H9 (cell line): Measurements from ENCODE around the gene SLC25A25. TPM values are rescaled to one million over a fixed set of nuclear protein-coding genes. Genes with fewer than 3 reads are reported as not detected.

ENCODE experiments used
- DNase-seq: peaks from one replicate; pipeline ENCODE4 v3.0.0-alpha.2; 2017
- H2AFZ ChIP-seq: one replicate; pipeline ENCODE4 v1.6.1; 2013; ENCODE audit warnings: mild to moderate bottlenecking, low read length, control low read depth, moderate library complexity
- H2AK5ac ChIP-seq: 2 replicates; pipeline ENCODE4 v1.6.1; 2013; ENCODE audit warnings: low read length, control low read depth, mixed read lengths; ENCODE audit not compliant: insufficient read length
- H2BK120ac ChIP-seq: one replicate; pipeline ENCODE4 v1.6.1; 2013; ENCODE audit warnings: low read depth, mild to moderate bottlenecking, low read length, control low read depth, inconsistent platforms; ENCODE audit not compliant: poor library complexity, severe bottlenecking
- H2BK12ac ChIP-seq: 2 replicates; pipeline ENCODE4 v1.6.1; 2013; ENCODE audit warnings: low read length, control low read depth, mixed read lengths, low read depth; ENCODE audit not compliant: insufficient read length
- H2BK15ac ChIP-seq: 2 replicates; pipeline ENCODE4 v1.6.1; 2013; ENCODE audit warnings: low read depth, low read length, control low read depth
- H2BK20ac ChIP-seq: one replicate; pipeline ENCODE4 v1.6.1; 2013; ENCODE audit warnings: low read depth, mild to moderate bottlenecking, low read length, control low read depth, inconsistent platforms; ENCODE audit not compliant: poor library complexity, severe bottlenecking
- H2BK5ac ChIP-seq: 2 replicates; pipeline ENCODE4 v1.6.1; 2013; ENCODE audit warnings: low read length, control low read depth, mixed read lengths; ENCODE audit not compliant: insufficient read length
- H3K14ac ChIP-seq: 2 replicates; pipeline ENCODE4 v1.6.1; 2013; ENCODE audit warnings: low read length, control low read depth; ENCODE audit not compliant: insufficient read depth
- H3K18ac ChIP-seq: 2 replicates; pipeline ENCODE4 v1.6.1; 2013; ENCODE audit warnings: low read depth, mild to moderate bottlenecking, mixed read lengths, low read length, control low read depth; ENCODE audit not compliant: insufficient read length
- H3K23ac ChIP-seq: 2 replicates; pipeline ENCODE4 v1.6.1; 2013; ENCODE audit warnings: low read length, control low read depth, mixed read lengths, low read depth; ENCODE audit not compliant: insufficient read length
- H3K23me2 ChIP-seq: 2 replicates; pipeline ENCODE4 v1.6.1; 2013; ENCODE audit warnings: low read depth, mild to moderate bottlenecking, mixed read lengths, low read length, control low read depth; ENCODE audit not compliant: insufficient read length, poor library complexity, severe bottlenecking
- H3K27ac ChIP-seq: 2 replicates; pipeline ENCODE4 v1.5.1; 2013; ENCODE audit warnings: low read length, control low read depth, mixed read lengths, low read depth; ENCODE audit not compliant: insufficient read length
- H3K27me3 ChIP-seq: 2 replicates; pipeline ENCODE4 v1.6.1; 2013; ENCODE audit warnings: low read length, control low read depth, inconsistent platforms; ENCODE audit not compliant: insufficient read depth
- H3K4ac ChIP-seq: 2 replicates; pipeline ENCODE4 v1.6.1; 2013; ENCODE audit warnings: low read depth, mild to moderate bottlenecking, control low read depth, inconsistent platforms, low read length, moderate library complexity
- H3K4me1 ChIP-seq: 2 replicates; pipeline ENCODE4 v1.6.1; 2013; ENCODE audit warnings: low read length, control low read depth, inconsistent platforms; ENCODE audit not compliant: insufficient read depth
- H3K4me2 ChIP-seq: 2 replicates; pipeline ENCODE4 v1.6.1; 2013; ENCODE audit warnings: low read length, control low read depth, mixed read lengths; ENCODE audit not compliant: insufficient read length, insufficient read depth
- H3K56ac ChIP-seq: 2 replicates; pipeline ENCODE4 v1.6.1; 2013; ENCODE audit warnings: low read depth, mild to moderate bottlenecking, mixed read lengths, low read length, control low read depth; ENCODE audit not compliant: insufficient read length
- H3K79me1 ChIP-seq: 2 replicates; pipeline ENCODE4 v1.6.1; 2013; ENCODE audit warnings: low read depth, mild to moderate bottlenecking, moderate library complexity, low read length, control low read depth, inconsistent platforms; ENCODE audit not compliant: insufficient read depth, poor library complexity, severe bottlenecking
- H3K79me2 ChIP-seq: 2 replicates; pipeline ENCODE4 v1.6.1; 2013; ENCODE audit warnings: low read length, control low read depth, inconsistent platforms; ENCODE audit not compliant: insufficient read depth
- H3K9ac ChIP-seq: 2 replicates; pipeline ENCODE4 v1.6.1; 2013; ENCODE audit warnings: low read length, control low read depth, mixed read lengths; ENCODE audit not compliant: insufficient read length; ENCODE audit errors: extremely low read depth
- H3K9me3 ChIP-seq: one replicate; pipeline ENCODE4 v1.6.1; 2013; ENCODE audit warnings: low read depth, low read length, inconsistent platforms; ENCODE audit not compliant: control insufficient read depth
- H3T11ph ChIP-seq: one replicate; pipeline ENCODE4 v1.6.1; 2013; ENCODE audit warnings: mild to moderate bottlenecking, low read length, control low read depth, inconsistent platforms
- H4K20me1 ChIP-seq: one replicate; pipeline ENCODE4 v1.6.1; 2013; ENCODE audit not compliant: control insufficient read depth, insufficient read length, insufficient read depth
- H4K5ac ChIP-seq: 2 replicates; pipeline ENCODE4 v1.6.1; 2013; ENCODE audit warnings: low read depth, mild to moderate bottlenecking, mixed read lengths, low read length, control low read depth; ENCODE audit not compliant: insufficient read length
- H4K8ac ChIP-seq: replicated peaks from 2 replicates; pipeline ENCODE4 v1.6.1; 2013; ENCODE audit warnings: low read length, control low read depth, mixed read lengths, low read depth; ENCODE audit not compliant: insufficient read length
- H4K91ac ChIP-seq: 2 replicates; pipeline ENCODE4 v1.6.1; 2013; ENCODE audit warnings: low read depth, mild to moderate bottlenecking, moderate library complexity, mixed read lengths, low read length, control low read depth; ENCODE audit not compliant: insufficient read length
- H3K27ac Mint-ChIP-seq, 3 experiments: 2 replicates in 2 of 3; 3 replicates in 1 of 3; pipeline ENCODE4 v1.8.0; 2020 to 2021; ENCODE audit warnings: mixed read lengths in 3 of 3, mild to moderate bottlenecking in 1 of 3, moderate library complexity in 1 of 3
- H3K27me3 Mint-ChIP-seq: 2 replicates; pipeline ENCODE4 v1.8.0; 2021; ENCODE audit warnings: low read depth, mild to moderate bottlenecking, moderate library complexity, mixed read lengths
- H3K36me3 Mint-ChIP-seq, 3 experiments: 2 replicates in 2 of 3; 3 replicates in 1 of 3; pipeline ENCODE4 v1.8.0; 2020 to 2021; ENCODE audit warnings: low read depth in 3 of 3, mixed read lengths in 3 of 3; ENCODE audit not compliant: insufficient read depth in 1 of 3
- H3K4me1 Mint-ChIP-seq, 2 experiments: 2 replicates each; pipeline ENCODE4 v1.8.0; 2020; ENCODE audit warnings: mixed read lengths in 2 of 2
- H3K4me3 Mint-ChIP-seq, 2 experiments: 2 replicates in 1 of 2; 3 replicates in 1 of 2; pipeline ENCODE4 v1.8.0; 2020 to 2021; ENCODE audit warnings: mild to moderate bottlenecking in 2 of 2, mixed read lengths in 2 of 2, moderate library complexity in 1 of 2
- H3K9me3 Mint-ChIP-seq, 2 experiments: 2 replicates in 1 of 2; 3 replicates in 1 of 2; pipeline ENCODE4 v1.8.0; 2020; ENCODE audit warnings: mild to moderate bottlenecking in 2 of 2, mixed read lengths in 2 of 2, moderate library complexity in 1 of 2
- WGBS: extraction: QIAGEN DNeasy Blood & Tissue Kit; methylation state at CpG from one replicate; pipeline ENCODE4 v1.1.7; 2013; ENCODE audit warnings: missing lambda C conversion rate, low lambda C conversion rate, mixed read lengths; ENCODE audit not compliant: insufficient read length; ENCODE audit errors: extremely low coverage; 5-methylcytosine and 5-hydroxymethylcytosine counted together
- total RNA-seq: library from RNA; stranded (reverse); gene quantifications from 2 replicates; pipeline ENCODE4 v1.2.1, GENCODE V29; 2021
- TF ChIP-seq, protein P1 (sequence below): fragments of 200-600 bp; sonication (generic); conservative IDR thresholded peaks from 3 replicates; pipeline ENCODE4 v1.8.0; 2021; ENCODE audit warnings: antibody characterized with exemption, mild to moderate bottlenecking

Gene SLC25A25
- total RNA-seq, 1 experiment from 2014 or later = 16.9 TPM

DNA sequence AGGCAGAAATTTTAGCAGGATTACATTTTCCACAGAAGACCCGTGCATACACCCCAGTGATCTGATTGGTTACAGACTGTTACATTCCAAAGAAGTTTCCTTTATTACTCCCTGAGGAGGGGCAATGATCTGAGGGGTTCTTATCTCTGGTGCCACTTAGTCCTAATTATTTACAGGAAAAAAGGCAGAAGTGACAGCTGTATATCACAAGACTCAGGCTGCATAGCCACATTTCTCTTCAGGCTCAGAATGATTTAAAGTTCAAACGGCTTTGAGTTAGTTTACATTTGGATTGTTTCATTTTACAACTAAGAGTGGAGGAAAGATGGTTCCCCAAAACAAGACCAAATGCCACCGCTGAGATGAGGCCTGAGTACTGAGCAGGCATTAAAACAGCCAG lies 18.2 kb upstream of the SLC25A25 start:
- Histone ChIP-seq H3K23ac (no peak overlapping the region), H2BK15ac (no peak overlapping the region), H3K27ac (no peak overlapping the region), H2AFZ (no peak overlapping the region), H2BK120ac (no peak overlapping the region), H3K14ac (no peak overlapping the region), H3K18ac (no peak overlapping the region), H4K5ac (no peak overlapping the region), H2BK5ac (no peak overlapping the region), H2BK20ac (no peak overlapping the region), H3K23me2 (no peaks in the 10 kb centered on the region), H4K8ac (no peak overlapping the region), H3K9me3 (no peaks in the 10 kb centered on the region), H3K79me1 (no peaks in the 10 kb centered on the region), H3K4me2 (no peak overlapping the region), H3K27me3 (no peaks in the 10 kb centered on the region), H3K4me1 (no peaks in the 10 kb centered on the region), H3T11ph (no peak overlapping the region), H3K56ac (no peak overlapping the region), H3K79me2 (no peaks in the 10 kb centered on the region), H2BK12ac (no peak overlapping the region), H4K91ac (no peak overlapping the region), H4K20me1 (no peaks in the 10 kb centered on the region), H3K9ac (no peak overlapping the region), H2AK5ac (no peak overlapping the region), H3K4ac (no peak overlapping the region)
- WGBS = no CpG with 5 or more reads among the region's 3 CpGs
- no peaks in the 10 kb centered on the region for H3K36me3 Mint-ChIP-seq
- H3K4me1 Mint-ChIP-seq = peaks cover 0 to 5% of the 10 kb centered on the region in 2 experiments; a peak in 1 of 4 replicates
- no peak for DNase-seq
- no peaks in the 10 kb centered on the region for H3K9me3 Mint-ChIP-seq
- no peak overlapping the region for H3K27ac Mint-ChIP-seq
- no peak overlapping the region for H3K4me3 Mint-ChIP-seq
- TF ChIP-seq, protein P1, sequence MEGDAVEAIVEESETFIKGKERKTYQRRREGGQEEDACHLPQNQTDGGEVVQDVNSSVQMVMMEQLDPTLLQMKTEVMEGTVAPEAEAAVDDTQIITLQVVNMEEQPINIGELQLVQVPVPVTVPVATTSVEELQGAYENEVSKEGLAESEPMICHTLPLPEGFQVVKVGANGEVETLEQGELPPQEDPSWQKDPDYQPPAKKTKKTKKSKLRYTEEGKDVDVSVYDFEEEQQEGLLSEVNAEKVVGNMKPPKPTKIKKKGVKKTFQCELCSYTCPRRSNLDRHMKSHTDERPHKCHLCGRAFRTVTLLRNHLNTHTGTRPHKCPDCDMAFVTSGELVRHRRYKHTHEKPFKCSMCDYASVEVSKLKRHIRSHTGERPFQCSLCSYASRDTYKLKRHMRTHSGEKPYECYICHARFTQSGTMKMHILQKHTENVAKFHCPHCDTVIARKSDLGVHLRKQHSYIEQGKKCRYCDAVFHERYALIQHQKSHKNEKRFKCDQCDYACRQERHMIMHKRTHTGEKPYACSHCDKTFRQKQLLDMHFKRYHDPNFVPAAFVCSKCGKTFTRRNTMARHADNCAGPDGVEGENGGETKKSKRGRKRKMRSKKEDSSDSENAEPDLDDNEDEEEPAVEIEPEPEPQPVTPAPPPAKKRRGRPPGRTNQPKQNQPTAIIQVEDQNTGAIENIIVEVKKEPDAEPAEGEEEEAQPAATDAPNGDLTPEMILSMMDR = no peak
- peaks cover 4% of the 10 kb centered on the region for H3K27me3 Mint-ChIP-seq
